Measurements from ENCODE around the gene SERPING1.

Gene SERPING1

DNA sequence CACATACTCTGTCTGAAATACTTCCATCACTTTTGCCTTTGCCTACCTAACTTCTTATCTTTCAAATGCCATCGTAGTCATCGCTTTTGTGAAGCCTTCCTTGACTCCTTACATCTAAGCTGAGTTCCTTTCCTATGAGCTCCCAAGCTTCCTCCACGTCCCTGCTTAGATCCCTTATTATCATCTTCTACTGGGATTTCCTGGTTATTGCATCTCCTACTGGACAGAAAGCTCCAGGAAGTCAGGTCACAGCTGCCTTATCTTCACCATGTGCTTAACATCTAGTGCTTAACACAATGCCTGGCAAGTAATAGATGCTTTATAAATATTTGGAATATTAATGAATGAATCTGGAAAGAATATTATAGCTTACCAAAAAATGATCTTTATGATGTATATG lies 46.3 kb downstream of the SERPING1 start:
- H3K4me1 ChIP-seq (ENCODE audit: insufficient read depth, low read length, severe bottlenecking): no peaks in the 10 kb centered on the region
- H3F3A ChIP-seq (ENCODE audit: insufficient read depth, low read length): no peaks in the 10 kb centered on the region
- no peak overlapping the region for H3K4me3 ChIP-seq (ENCODE audit: low read depth, low read length, poor library complexity, severe bottlenecking)

DNA sequence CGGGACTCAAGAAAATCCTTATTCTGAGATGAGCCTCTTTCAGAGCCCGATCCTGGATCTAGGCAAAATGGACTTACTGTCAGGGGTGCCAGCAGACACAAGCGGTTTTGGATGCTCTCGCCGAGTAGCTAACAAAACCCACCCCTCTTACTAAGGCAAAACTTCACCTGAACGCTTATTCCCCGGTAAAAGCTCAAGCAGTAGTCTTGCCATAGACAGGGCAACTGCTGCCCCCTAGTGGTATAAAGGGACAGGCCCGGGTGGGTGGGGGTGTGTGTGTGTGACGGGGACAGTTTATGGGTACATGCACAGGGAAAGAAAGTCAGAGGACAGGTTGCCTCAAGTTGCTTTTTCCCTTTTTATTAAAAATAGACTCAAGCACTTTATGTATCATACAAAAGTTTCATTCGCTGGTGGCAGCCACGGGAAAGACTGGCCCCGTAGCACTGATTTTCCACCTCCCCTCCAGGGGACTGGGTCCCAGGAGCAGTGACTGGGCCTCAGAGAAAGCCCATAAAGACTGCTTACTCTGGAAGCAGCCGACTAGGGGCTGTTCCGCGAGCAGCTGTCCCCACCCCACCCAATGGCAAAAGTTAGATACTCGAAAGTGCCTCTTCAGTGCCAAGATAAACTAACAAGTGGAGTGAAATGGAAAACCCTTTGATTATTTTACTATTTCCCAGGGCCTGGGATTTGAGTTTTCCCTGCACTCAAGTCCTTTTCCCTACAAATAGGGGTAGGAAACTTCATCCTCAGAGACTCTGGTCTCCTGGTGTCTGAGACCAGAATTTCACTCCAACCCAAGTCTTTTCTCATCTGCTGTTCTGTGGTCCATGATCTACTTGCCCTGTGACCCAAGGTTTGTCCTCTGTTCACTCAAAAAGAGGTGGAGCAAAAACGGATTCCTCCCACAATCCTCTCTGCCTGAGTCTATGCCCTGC lies 47.5 kb downstream of the SERPING1 start:
- no peak overlapping the region for H3K9ac ChIP-seq (ENCODE audit: low read length)
- H3K36me3 ChIP-seq (ENCODE audit: insufficient read depth, low read length): no peaks in the 10 kb centered on the region
- no peak overlapping the region for H3K27ac ChIP-seq (ENCODE audit: low read depth, low read length, poor library complexity, severe bottlenecking)
- H2AFZ ChIP-seq (ENCODE audit: low read length): no peak overlapping the region
- no peaks in the 10 kb centered on the region; the same call in 1 of the 2 replicates for H3K27me3 ChIP-seq (ENCODE audit: insufficient read depth, low read length)
- no peaks in the 10 kb centered on the region for H3K9me2 ChIP-seq (ENCODE audit: low read depth, low read length)
- H3K79me2 ChIP-seq (ENCODE audit: insufficient read depth, low read length): no peaks in the 10 kb centered on the region
- no peak overlapping the region for H3K4me2 ChIP-seq (ENCODE audit: low read length)
- H4K20me1 ChIP-seq (ENCODE audit: insufficient read depth, low read length): no peaks in the 10 kb centered on the region
- no peak for TF ChIP-seq EZH2 (IDR thresholded peaks at IDR 0.05; ENCODE audit: borderline replicate concordance, low read length)
- peak; percentile 84 for TF ChIP-seq CTCF (IDR thresholded peaks at IDR 0.05; ENCODE audit: low read length)
- H3K4me3 ChIP-seq (ENCODE audit: low read depth, low read length, poor library complexity, severe bottlenecking): no peak overlapping the region
- no peaks in the 10 kb centered on the region for H3K9me3 ChIP-seq (ENCODE audit: low read length)
- H3K4me1 ChIP-seq (ENCODE audit: insufficient read depth, low read length, severe bottlenecking): no peaks in the 10 kb centered on the region
- no peaks in the 10 kb centered on the region for H3F3A ChIP-seq (ENCODE audit: insufficient read depth, low read length)

More for the DNA sequence above, 46.3 kb downstream of the SERPING1 start:
- Histone ChIP-seq H3K36me3 (ENCODE audit: insufficient read depth, low read length) (no peaks in the 10 kb centered on the region), H3K9ac (ENCODE audit: low read length) (no peak overlapping the region), H3K9me3 (ENCODE audit: low read length) (no peaks in the 10 kb centered on the region), H3K79me2 (ENCODE audit: insufficient read depth, low read length) (no peaks in the 10 kb centered on the region), H2AFZ (ENCODE audit: low read length) (no peak overlapping the region), H3K9me2 (ENCODE audit: low read depth, low read length) (no peaks in the 10 kb centered on the region), H4K20me1 (ENCODE audit: insufficient read depth, low read length) (no peaks in the 10 kb centered on the region), H3K27ac (ENCODE audit: low read depth, low read length, poor library complexity, severe bottlenecking) (no peak overlapping the region), H3K27me3 (ENCODE audit: insufficient read depth, low read length) (no peaks in the 10 kb centered on the region; the same call in 1 of the 2 replicates), H3K4me2 (ENCODE audit: low read length) (no peak overlapping the region)
- TF ChIP-seq CTCF (IDR thresholded peaks at IDR 0.05; ENCODE audit: low read length): no peak

GRCh38 chr11:57645689-57646085 lies 48.2 kb downstream of the SERPING1 start:
- Histone ChIP-seq H3F3A (ENCODE audit: insufficient read depth, low read length) (no peaks in the 10 kb centered on the region), H3K4me1 (ENCODE audit: insufficient read depth, low read length, severe bottlenecking) (no peaks in the 10 kb centered on the region), H3K4me3 (ENCODE audit: low read depth, low read length, poor library complexity, severe bottlenecking) (no peak overlapping the region), H3K4me2 (ENCODE audit: low read length) (no peak overlapping the region), H3K9me2 (ENCODE audit: low read depth, low read length) (no peaks in the 10 kb centered on the region), H3K36me3 (ENCODE audit: insufficient read depth, low read length) (no peaks in the 10 kb centered on the region), H3K9me3 (ENCODE audit: low read length) (no peaks in the 10 kb centered on the region), H3K27ac (ENCODE audit: low read depth, low read length, poor library complexity, severe bottlenecking) (no peak overlapping the region), H3K27me3 (ENCODE audit: insufficient read depth, low read length) (no peaks in the 10 kb centered on the region; the same call in 1 of the 2 replicates), H3K79me2 (ENCODE audit: insufficient read depth, low read length) (no peaks in the 10 kb centered on the region), H4K20me1 (ENCODE audit: insufficient read depth, low read length) (no peaks in the 10 kb centered on the region), H3K9ac (ENCODE audit: low read length) (no peak overlapping the region), H2AFZ (ENCODE audit: low read length) (no peak overlapping the region)
- TF ChIP-seq CTCF (IDR thresholded peaks at IDR 0.05; ENCODE audit: low read length) (no peak), EZH2 (IDR thresholded peaks at IDR 0.05; ENCODE audit: borderline replicate concordance, low read length) (no peak)

Data from OCI-LY1 (cell line).